OCI-LY7 (cell line): Measurements from ENCODE around the gene PELI1.

Experiments
- EZH2phosphoT487 ChIP-seq: fragments of 200-600 bp; sonication (generic); IDR thresholded peaks from 2 replicates; pipeline ENCODE4 v1.6.1; 2018; ENCODE audit warnings: low read depth, borderline replicate concordance, mild to moderate bottlenecking, mixed run types, antibody characterized with exemption, low read length, moderate library complexity, mixed read lengths
- TF ChIP-seq, protein P1 (sequence below): fragments of 200-600 bp; sonication (generic); conservative IDR thresholded peaks from 2 replicates; pipeline ENCODE4 v1.5.1; 2014; ENCODE audit warnings: mild to moderate bottlenecking, antibody characterized with exemption, low read length, moderate library complexity, mixed read lengths

DNA sequence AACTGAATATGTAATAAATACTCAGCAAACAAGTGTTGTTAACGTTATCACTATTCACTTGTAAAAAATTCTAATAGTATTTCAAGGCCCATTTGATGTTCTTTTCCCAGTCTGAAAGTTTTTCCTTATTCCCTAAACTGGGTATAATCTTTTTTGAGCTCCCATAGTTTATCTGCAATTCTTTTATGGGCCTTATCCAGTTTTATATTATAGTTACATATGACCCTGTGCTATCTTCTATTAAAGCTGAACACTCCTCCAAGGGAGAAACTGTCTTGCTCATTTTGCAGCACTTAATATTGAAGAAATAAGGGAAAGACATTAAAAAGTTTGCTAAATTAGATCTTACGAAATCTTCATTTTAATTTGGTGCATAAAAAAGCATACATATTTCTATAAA, 13.9 kb downstream of the PELI1 start:
- TF ChIP-seq, protein P1, sequence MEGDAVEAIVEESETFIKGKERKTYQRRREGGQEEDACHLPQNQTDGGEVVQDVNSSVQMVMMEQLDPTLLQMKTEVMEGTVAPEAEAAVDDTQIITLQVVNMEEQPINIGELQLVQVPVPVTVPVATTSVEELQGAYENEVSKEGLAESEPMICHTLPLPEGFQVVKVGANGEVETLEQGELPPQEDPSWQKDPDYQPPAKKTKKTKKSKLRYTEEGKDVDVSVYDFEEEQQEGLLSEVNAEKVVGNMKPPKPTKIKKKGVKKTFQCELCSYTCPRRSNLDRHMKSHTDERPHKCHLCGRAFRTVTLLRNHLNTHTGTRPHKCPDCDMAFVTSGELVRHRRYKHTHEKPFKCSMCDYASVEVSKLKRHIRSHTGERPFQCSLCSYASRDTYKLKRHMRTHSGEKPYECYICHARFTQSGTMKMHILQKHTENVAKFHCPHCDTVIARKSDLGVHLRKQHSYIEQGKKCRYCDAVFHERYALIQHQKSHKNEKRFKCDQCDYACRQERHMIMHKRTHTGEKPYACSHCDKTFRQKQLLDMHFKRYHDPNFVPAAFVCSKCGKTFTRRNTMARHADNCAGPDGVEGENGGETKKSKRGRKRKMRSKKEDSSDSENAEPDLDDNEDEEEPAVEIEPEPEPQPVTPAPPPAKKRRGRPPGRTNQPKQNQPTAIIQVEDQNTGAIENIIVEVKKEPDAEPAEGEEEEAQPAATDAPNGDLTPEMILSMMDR = no peak
- TF ChIP-seq EZH2phosphoT487 = no peak
